Measurements from ENCODE around the gene IL25.

Gene IL25

DNA sequence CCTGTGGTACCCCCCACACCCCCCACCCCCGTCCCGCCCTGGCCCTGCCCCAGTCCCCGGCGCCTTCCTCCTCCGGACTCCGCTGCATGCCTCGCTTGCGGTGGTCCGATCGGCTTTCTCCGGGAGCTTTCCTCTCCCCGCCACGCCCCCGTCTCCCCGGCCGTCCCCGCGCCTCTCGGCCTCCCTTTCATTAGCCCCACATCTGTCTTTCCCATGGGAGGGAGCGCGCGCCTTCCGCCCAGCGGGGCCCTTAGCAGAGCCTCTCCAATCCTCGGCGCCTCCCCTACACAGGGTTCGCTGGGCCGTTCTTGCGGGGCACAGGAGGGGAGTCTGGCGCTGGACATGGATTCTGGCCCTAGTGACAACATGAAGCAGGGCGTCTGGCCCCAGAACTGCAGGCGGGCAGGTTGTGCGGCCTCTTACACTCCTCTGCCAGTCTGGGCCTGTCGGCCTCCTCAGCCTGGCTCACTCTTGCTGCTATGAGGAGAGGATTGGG is 6.1 kb upstream of the IL25 start:
- no peaks in the 10 kb centered on the region for H3K79me2 ChIP-seq (ENCODE audit: insufficient read depth, low read length)
- no peak for TF ChIP-seq EZH2 (IDR thresholded peaks at IDR 0.05; ENCODE audit: borderline replicate concordance, low read length)
- TF ChIP-seq, protein P1, sequence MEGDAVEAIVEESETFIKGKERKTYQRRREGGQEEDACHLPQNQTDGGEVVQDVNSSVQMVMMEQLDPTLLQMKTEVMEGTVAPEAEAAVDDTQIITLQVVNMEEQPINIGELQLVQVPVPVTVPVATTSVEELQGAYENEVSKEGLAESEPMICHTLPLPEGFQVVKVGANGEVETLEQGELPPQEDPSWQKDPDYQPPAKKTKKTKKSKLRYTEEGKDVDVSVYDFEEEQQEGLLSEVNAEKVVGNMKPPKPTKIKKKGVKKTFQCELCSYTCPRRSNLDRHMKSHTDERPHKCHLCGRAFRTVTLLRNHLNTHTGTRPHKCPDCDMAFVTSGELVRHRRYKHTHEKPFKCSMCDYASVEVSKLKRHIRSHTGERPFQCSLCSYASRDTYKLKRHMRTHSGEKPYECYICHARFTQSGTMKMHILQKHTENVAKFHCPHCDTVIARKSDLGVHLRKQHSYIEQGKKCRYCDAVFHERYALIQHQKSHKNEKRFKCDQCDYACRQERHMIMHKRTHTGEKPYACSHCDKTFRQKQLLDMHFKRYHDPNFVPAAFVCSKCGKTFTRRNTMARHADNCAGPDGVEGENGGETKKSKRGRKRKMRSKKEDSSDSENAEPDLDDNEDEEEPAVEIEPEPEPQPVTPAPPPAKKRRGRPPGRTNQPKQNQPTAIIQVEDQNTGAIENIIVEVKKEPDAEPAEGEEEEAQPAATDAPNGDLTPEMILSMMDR (IDR thresholded peaks at IDR 0.05; ENCODE audit: low read length) = no peak
- no peaks in the 10 kb centered on the region for H3K9me2 ChIP-seq (ENCODE audit: low read depth, low read length)
- no peaks in the 10 kb centered on the region for H4K20me1 ChIP-seq (ENCODE audit: insufficient read depth, low read length)
- no peak overlapping the region for H2AFZ ChIP-seq (ENCODE audit: low read length)
- H3K9ac ChIP-seq (ENCODE audit: low read length) = no peak overlapping the region
- no peak overlapping the region for H3K27ac ChIP-seq (ENCODE audit: low read depth, low read length, poor library complexity, severe bottlenecking)
- H3F3A ChIP-seq (ENCODE audit: insufficient read depth, low read length) = no peaks in the 10 kb centered on the region
- no peaks in the 10 kb centered on the region for H3K36me3 ChIP-seq (ENCODE audit: insufficient read depth, low read length)
- H3K4me1 ChIP-seq (ENCODE audit: insufficient read depth, low read length, severe bottlenecking) = no peaks in the 10 kb centered on the region
- H3K4me2 ChIP-seq (ENCODE audit: low read length) = no peak overlapping the region
- H3K9me3 ChIP-seq (ENCODE audit: low read length) = no peaks in the 10 kb centered on the region
- no peak overlapping the region for H3K4me3 ChIP-seq (ENCODE audit: low read depth, low read length, poor library complexity, severe bottlenecking)
- H3K27me3 ChIP-seq (ENCODE audit: insufficient read depth, low read length) = no peaks in the 10 kb centered on the region; the same call in 1 of the 2 replicates

DNA sequence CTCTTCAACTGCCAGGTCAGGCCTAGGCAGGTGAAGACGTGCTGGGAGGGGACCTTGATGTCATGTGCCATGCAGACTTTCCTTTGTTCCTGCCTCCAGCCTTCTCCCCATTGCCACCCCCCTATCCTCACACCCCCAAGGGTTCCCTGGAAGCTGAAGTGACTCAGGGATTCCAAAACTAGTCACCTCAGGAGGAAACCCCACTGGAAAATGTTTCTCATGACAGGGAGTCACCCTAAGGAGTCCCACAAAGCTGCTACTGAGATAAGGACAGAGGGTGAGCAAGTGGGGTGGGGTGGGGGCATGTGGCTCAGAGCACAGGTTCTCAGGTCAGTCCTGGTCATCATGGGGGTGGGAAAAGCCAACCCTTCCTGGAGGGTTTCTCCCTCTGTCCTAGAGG is 2.4 kb upstream of the IL25 start:
- Histone ChIP-seq H3K4me2 (ENCODE audit: low read length) (no peak overlapping the region), H3K9me3 (ENCODE audit: low read length) (no peaks in the 10 kb centered on the region), H3K27ac (ENCODE audit: low read depth, low read length, poor library complexity, severe bottlenecking) (no peak overlapping the region), H3K79me2 (ENCODE audit: insufficient read depth, low read length) (no peaks in the 10 kb centered on the region), H3K9me2 (ENCODE audit: low read depth, low read length) (no peaks in the 10 kb centered on the region), H4K20me1 (ENCODE audit: insufficient read depth, low read length) (no peaks in the 10 kb centered on the region), H3K4me3 (ENCODE audit: low read depth, low read length, poor library complexity, severe bottlenecking) (no peak overlapping the region), H3K4me1 (ENCODE audit: insufficient read depth, low read length, severe bottlenecking) (no peaks in the 10 kb centered on the region), H3K9ac (ENCODE audit: low read length) (no peak overlapping the region), H3K36me3 (ENCODE audit: insufficient read depth, low read length) (no peaks in the 10 kb centered on the region), H3K27me3 (ENCODE audit: insufficient read depth, low read length) (no peaks in the 10 kb centered on the region), H2AFZ (ENCODE audit: low read length) (no peak overlapping the region), H3F3A (ENCODE audit: insufficient read depth, low read length) (no peaks in the 10 kb centered on the region)
- no peak for TF ChIP-seq EZH2 (IDR thresholded peaks at IDR 0.05; ENCODE audit: borderline replicate concordance, low read length)
- TF ChIP-seq, protein P1 (IDR thresholded peaks at IDR 0.05; ENCODE audit: low read length) = no peak

DNA sequence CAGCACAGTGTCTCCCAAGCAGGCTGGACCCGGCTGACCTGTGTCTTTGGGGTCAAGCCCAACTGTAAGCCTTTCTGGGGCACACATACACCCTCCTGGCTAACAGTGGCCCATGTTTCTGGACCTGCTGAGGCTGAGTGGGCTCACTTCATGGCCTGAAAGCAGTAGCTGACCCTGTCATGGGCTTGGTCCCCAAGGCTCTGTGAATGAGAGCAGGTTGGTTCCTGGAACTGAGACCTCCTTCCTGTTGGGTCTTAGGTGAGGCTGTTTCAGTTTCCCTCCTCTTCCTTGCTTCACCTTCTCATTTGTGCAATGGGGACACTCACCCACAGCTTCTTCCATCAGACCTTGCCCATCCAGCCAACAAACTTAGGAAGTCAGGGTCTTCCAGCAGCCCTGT is 744 bp upstream of the IL25 start:
- no peaks in the 10 kb centered on the region for H3K9me2 ChIP-seq (ENCODE audit: low read depth, low read length)
- no peaks in the 10 kb centered on the region for H3K4me1 ChIP-seq (ENCODE audit: insufficient read depth, low read length, severe bottlenecking)
- H4K20me1 ChIP-seq (ENCODE audit: insufficient read depth, low read length) = no peaks in the 10 kb centered on the region
- TF ChIP-seq, protein P1 (IDR thresholded peaks at IDR 0.05; ENCODE audit: low read length) = no peak
- TF ChIP-seq EZH2 (IDR thresholded peaks at IDR 0.05; ENCODE audit: borderline replicate concordance, low read length) = no peak
- H3K27me3 ChIP-seq (ENCODE audit: insufficient read depth, low read length) = no peaks in the 10 kb centered on the region
- H3K4me3 ChIP-seq (ENCODE audit: low read depth, low read length, poor library complexity, severe bottlenecking) = no peak overlapping the region
- no peak overlapping the region for H2AFZ ChIP-seq (ENCODE audit: low read length)
- H3K4me2 ChIP-seq (ENCODE audit: low read length) = no peak overlapping the region
- no peak overlapping the region for H3K27ac ChIP-seq (ENCODE audit: low read depth, low read length, poor library complexity, severe bottlenecking)
- H3F3A ChIP-seq (ENCODE audit: insufficient read depth, low read length) = no peaks in the 10 kb centered on the region
- no peaks in the 10 kb centered on the region for H3K36me3 ChIP-seq (ENCODE audit: insufficient read depth, low read length)
- no peak overlapping the region for H3K9ac ChIP-seq (ENCODE audit: low read length)
- no peaks in the 10 kb centered on the region for H3K9me3 ChIP-seq (ENCODE audit: low read length)
- no peaks in the 10 kb centered on the region for H3K79me2 ChIP-seq (ENCODE audit: insufficient read depth, low read length)

Measured in OCI-LY1 (cell line).